Gastroesophageal sphincter (tissue), 3 donors: ENCODE results near the gene SLBP.

Experiments used
- EP300 ChIP-seq: sonication (generic); formaldehyde crosslinking; IDR thresholded peaks from one replicate; pipeline ENCODE4 v1.6.1; 2017; ENCODE audit warnings: antibody characterized with exemption, mild to moderate bottlenecking
- POLR2A ChIP-seq, 2 donors: fragments of 450-650 bp; IDR thresholded peaks; one replicate each; pipeline ENCODE4 v1.6.1; 2017; ENCODE audit warnings: antibody characterized with exemption in 2 of 2, mild to moderate bottlenecking in 2 of 2, moderate library complexity in 1 of 2
- TF ChIP-seq, protein P1 (sequence below), 4 experiments: fragments of 200-600 bp in 2 of 4; fragments of 450-650 bp in 2 of 4; sonication (generic) in 1 of 4; IDR thresholded peaks; one replicate each; pipeline ENCODE4 v1.5.1; 2017 to 2019; ENCODE audit warnings: antibody characterized with exemption in 4 of 4, mild to moderate bottlenecking in 2 of 4, moderate library complexity in 2 of 4

DNA sequence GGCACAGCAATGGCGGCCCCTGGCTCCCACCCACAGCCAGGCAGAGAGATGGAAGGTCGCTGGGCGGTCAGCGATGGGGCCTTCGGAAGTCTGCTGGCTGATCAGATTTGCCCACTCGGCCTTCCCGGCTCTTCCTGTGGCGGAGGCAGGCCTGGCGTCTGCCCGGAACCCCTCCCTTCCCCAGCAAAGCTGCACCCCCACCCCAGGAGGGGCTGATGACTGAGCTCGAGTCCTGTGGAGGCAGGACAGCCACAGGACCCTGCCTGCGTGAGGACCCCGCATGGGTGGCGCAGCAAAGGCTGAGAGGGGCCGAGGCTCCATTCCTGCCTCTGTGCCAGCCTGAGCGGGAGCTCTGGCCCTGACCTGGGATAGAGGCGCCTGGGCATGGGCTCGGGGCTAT lies 44.0 kb upstream of the SLBP start:
- TF ChIP-seq, protein P1, sequence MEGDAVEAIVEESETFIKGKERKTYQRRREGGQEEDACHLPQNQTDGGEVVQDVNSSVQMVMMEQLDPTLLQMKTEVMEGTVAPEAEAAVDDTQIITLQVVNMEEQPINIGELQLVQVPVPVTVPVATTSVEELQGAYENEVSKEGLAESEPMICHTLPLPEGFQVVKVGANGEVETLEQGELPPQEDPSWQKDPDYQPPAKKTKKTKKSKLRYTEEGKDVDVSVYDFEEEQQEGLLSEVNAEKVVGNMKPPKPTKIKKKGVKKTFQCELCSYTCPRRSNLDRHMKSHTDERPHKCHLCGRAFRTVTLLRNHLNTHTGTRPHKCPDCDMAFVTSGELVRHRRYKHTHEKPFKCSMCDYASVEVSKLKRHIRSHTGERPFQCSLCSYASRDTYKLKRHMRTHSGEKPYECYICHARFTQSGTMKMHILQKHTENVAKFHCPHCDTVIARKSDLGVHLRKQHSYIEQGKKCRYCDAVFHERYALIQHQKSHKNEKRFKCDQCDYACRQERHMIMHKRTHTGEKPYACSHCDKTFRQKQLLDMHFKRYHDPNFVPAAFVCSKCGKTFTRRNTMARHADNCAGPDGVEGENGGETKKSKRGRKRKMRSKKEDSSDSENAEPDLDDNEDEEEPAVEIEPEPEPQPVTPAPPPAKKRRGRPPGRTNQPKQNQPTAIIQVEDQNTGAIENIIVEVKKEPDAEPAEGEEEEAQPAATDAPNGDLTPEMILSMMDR (IDR thresholded peaks at IDR 0.05), result no peak
- no peak for TF ChIP-seq EP300
- TF ChIP-seq POLR2A (IDR thresholded peaks at IDR 0.05), result no peak
